ENCODE data around the gene ADAMTS10.
"Not testable (repeated sequence)": the region's sequence is repeated elsewhere in the genome, so short reads cannot be mapped to it uniquely, and the experiment has no call there.

ADAMTS10 gene

GRCh38 chr19:8610041-8610935 lies at the start of gene ADAMTS10:
ADAMTS10 (minus strand) TSS chr19:8610715; CDS start chr19:8605710, 5,005 bp downstream.
- no peak for DNase-seq

- DNase-seq = no peak
Observed at GRCh38 chr19:8659905-8660304, 49.4 kb upstream of the ADAMTS10 start.

GRCh38 chr19:8657869-8658268 lies 47.4 kb upstream of the ADAMTS10 start:
- no peak for DNase-seq

GRCh38 chr19:8655340-8655709 lies 44.8 kb upstream of the ADAMTS10 start:
- no peak for DNase-seq

GRCh38 chr19:8654591-8655339 lies 44.2 kb upstream of the ADAMTS10 start:
- no peak for DNase-seq

GRCh38 chr19:8648240-8648639 lies 37.7 kb upstream of the ADAMTS10 start:
- DNase-seq = no peak

GRCh38 chr19:8643860-8644653 lies 33.5 kb upstream of the ADAMTS10 start:
- no peak for DNase-seq

- DNase-seq = no peak
Observed at GRCh38 chr19:8642561-8642960, 32.0 kb upstream of the ADAMTS10 start.

GRCh38 chr19:8641908-8642547 lies 31.5 kb upstream of the ADAMTS10 start:
- DNase-seq = no peak

GRCh38 chr19:8641221-8641907 lies 30.8 kb upstream of the ADAMTS10 start:
- no peak for DNase-seq

- DNase-seq = no peak
Observed at GRCh38 chr19:8640402-8641004, 30.0 kb upstream of the ADAMTS10 start.

GRCh38 chr19:8639821-8640401 lies 29.4 kb upstream of the ADAMTS10 start:
- no peak for DNase-seq

- no peak for DNase-seq
Observed at GRCh38 chr19:8638078-8638619, 27.6 kb upstream of the ADAMTS10 start.

GRCh38 chr19:8637070-8637469 lies 26.6 kb upstream of the ADAMTS10 start:
- DNase-seq = not testable (repeated sequence)

GRCh38 chr19:8635422-8635821 lies 24.9 kb upstream of the ADAMTS10 start:
- no peak for DNase-seq

- DNase-seq = no peak
Observed at GRCh38 chr19:8631425-8631819, 20.9 kb upstream of the ADAMTS10 start.

- no peak for DNase-seq
Observed at GRCh38 chr19:8630796-8631424, 20.4 kb upstream of the ADAMTS10 start.

- no peak for DNase-seq
Observed at GRCh38 chr19:8629996-8630683, 19.6 kb upstream of the ADAMTS10 start, which contains the start of gene NFILZ. NFILZ (plus strand) TSS chr19:8630633; CDS start chr19:8676766, 46,133 bp downstream.

GRCh38 chr19:8629184-8629583 lies 18.7 kb upstream of the ADAMTS10 start:
- DNase-seq = no peak

- DNase-seq = no peak
Observed at GRCh38 chr19:8626842-8627241, 16.3 kb upstream of the ADAMTS10 start.
